ENCODE measurements around the gene DKKL1.

- TF ChIP-seq CTCF (IDR thresholded peaks at IDR 0.05): no peak
- no peak for TF ChIP-seq POLR2A (IDR thresholded peaks at IDR 0.05)
Observed at GRCh38 chr19:49414256-49414655, 50.6 kb downstream of the DKKL1 start.
